Omental fat pad (tissue), 4 donors: ENCODE measurements around the gene TMEM181. TPM values are rescaled to one million over a fixed set of nuclear protein-coding genes. Genes with fewer than 3 reads are reported as not detected.

Experiments
- ATAC-seq: fragments of 150-250 bp; one replicate; pipeline ENCODE4 v1.9.1; 2016; ENCODE audit warnings: mild to moderate bottlenecking, moderate library complexity; ENCODE audit not compliant: low FRiP score
- DNase-seq: peaks from one replicate; pipeline ENCODE4 v3.0.0-alpha.2; 2019; ENCODE audit warnings: low spot score
- total RNA-seq, 4 donors: library from RNA; depleted of rRNA; stranded (reverse); fragments of >200 nt; gene quantifications; one replicate each; pipeline ENCODE4 v1.1.0, GENCODE V29; 2016
- TF ChIP-seq, protein P1 (sequence below), 3 donors: fragments of 450-650 bp; IDR thresholded peaks; one replicate each; pipeline ENCODE4 v1.5.1; 2016 to 2017; ENCODE audit warnings: antibody characterized with exemption in 3 of 3, mild to moderate bottlenecking in 3 of 3, moderate library complexity in 2 of 3

TMEM181 gene
- total RNA-seq, 4 donors from 2014 or later, result 16.1 to 27.6 (median 20.6) TPM

DNA sequence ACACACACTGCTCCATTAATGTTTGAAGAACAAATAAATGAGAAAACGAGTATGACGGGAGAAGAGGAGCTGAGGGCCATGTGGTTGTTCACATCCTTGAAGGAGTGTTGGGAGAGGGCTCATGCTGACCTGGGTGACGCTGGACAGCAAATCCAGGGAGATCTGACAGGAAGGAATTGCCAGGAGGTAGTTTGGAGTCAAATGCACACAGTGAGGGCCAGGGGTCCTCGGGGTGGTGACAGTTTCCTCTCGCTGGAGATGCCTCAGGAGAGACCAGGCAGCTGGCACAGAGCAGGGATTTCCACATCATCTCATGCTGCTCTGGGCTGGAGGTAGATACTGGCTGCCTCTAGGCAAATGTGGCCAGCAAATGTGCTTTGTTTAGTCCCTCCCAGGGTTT lies 2.0 kb upstream of the TMEM181 start:
- ATAC-seq, result no peak
- TF ChIP-seq, protein P1, sequence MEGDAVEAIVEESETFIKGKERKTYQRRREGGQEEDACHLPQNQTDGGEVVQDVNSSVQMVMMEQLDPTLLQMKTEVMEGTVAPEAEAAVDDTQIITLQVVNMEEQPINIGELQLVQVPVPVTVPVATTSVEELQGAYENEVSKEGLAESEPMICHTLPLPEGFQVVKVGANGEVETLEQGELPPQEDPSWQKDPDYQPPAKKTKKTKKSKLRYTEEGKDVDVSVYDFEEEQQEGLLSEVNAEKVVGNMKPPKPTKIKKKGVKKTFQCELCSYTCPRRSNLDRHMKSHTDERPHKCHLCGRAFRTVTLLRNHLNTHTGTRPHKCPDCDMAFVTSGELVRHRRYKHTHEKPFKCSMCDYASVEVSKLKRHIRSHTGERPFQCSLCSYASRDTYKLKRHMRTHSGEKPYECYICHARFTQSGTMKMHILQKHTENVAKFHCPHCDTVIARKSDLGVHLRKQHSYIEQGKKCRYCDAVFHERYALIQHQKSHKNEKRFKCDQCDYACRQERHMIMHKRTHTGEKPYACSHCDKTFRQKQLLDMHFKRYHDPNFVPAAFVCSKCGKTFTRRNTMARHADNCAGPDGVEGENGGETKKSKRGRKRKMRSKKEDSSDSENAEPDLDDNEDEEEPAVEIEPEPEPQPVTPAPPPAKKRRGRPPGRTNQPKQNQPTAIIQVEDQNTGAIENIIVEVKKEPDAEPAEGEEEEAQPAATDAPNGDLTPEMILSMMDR (IDR thresholded peaks at IDR 0.05), result no peak

DNA sequence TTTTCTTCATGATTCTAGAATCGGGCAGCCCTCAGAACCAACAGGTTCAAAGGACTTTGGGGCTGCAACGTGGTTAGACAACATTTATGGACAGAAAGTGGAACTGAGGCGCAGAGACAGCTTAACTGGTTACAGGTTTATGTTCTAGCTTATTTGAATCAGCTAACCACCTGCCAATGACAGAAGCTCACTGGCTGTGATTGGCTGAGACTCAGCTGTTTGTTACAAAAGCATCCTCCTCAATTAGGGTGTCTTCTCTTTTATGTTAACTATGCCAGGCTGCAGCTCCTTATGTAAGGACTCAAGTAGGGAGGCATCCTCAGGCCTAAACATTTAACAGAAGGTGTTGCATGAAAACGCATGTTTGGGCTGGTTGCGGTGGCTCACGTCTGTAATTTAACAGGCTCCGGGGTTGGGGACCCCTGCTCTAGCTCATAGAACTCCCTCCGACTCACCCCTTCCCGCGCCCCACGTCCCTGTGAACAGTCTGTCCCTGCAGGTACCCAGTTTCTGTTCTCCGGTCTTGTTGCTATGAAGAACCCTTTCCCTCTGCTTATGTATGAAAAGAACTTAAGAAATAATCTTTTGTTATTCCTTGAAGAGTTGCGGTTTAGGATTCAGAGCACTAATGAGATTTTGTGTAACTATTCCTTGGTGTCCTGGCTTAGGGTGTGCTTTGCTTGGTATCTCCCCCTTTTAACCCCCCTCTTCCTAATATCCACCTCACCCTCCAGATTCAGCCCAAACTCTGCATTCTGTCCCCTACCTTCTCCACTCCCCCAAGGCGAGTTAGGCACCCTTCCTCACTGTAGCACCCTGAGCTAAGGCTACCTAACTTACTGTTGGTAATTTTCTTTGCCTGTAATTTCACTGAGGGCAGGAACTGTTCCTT lies 1.2 kb upstream of the TMEM181 start:
- TF ChIP-seq, protein P1 (IDR thresholded peaks at IDR 0.05), result no peak
- DNase-seq, result no peak
- no peak for ATAC-seq

More for the DNA sequence above, 2.0 kb upstream of the TMEM181 start:
- no peak for DNase-seq

DNA sequence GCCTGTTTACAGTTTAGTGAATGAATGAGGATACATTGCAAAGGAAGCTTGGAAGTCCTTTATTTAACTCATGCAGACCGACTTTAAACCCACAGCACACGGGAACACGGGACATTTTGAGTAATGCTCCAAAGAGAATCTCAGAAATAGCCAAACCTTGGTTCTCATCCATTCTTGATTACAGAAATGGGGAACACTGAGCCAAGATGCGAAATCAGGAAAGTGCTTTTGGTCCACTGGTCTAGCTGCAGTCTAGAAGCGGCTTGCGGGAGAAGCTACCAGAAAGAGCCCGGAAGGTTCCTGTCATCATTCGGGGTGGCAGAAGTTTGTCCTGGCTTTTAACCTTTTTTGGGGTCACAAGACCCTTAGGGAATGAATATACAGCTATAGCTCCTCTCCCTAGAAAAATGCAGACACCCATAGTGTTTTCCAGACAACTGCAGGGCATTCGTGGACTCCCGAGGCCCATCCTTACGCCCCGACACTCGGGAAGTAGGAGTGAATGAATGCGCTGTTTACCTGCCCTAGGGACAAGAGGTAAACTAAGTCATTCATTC lies 475 bp upstream of the TMEM181 start:
- TF ChIP-seq, protein P1 (IDR thresholded peaks at IDR 0.05), result no peak
- ATAC-seq (peak; percentile 7), DNase-seq (no peak)

DNA sequence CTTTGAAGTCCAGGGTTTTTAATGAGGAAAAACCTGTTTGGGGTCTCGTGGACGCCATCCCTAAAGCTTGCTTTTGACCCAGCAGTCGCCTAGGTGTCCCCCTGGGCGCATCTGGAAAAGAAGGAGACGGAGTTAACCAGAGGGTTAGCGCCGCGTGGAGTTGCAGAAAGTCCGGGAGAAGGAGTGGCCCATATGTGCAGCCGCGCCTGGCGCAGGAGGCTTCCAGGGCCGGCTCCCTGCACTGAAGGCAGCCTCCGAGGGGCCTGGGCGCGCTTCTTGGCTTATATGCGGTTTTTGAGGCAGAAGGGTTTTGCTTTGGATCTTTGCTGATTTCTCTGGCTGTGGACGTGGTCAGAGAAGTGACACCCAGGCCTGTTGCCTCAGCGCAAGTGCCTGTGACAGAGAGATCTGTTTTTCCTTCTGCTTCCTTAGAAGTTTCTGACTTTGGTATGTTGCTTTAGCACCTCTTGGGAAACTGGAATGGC lies 987 bp downstream of the TMEM181 start:
- TF ChIP-seq, protein P1 (IDR thresholded peaks at IDR 0.05), result no peak
- no peak for ATAC-seq
- DNase-seq, result no peak

DNA sequence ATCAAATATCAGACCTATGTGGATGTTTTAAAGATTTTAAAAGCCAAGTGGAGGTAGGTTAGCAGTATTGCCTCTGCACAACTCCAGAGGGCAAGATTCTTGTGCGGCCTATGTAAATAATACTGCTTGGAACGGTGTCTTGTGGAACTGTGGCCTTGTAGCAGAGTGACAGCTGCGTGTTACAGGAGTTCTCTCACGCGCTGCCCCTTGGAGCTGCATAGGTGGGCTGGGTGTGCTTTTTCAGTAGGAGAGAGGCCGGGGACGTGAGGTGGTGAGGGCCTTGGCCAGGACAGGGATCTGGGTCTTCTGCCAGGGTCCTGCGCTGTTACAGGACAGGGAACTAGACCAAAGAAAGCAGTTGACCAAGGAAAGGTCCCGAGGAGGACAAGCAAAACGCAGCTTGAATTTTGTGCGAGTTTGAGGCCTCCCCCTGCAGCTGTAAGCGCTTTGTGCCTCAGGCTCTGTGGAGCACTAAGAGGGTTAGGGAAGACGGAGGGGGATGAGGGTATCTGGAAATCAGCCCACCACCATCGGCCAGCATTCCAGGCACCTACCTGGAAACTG lies 1.5 kb downstream of the TMEM181 start:
- DNase-seq (no peak), ATAC-seq (no peak)
- TF ChIP-seq, protein P1 (IDR thresholded peaks at IDR 0.05), result no peak

DNA sequence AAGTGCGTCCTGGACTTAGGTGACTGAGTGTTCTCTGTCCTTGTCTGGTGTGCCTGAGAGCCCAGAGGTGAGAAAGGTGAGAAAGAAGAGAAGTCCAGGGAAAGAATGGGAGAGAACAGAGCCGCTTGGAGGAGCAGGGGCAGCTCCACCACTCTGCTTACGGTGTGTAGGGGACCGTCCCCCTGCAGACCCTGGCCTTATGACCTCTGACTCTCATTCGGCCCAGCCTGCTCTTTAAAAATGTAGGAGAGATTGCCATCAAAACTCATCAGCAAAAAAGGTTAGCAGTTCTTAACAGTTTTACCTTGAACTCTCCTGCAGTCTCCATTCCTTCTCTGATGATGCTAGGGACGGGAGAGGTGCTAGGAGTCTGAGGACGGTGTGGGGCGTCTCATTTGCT lies 2.0 kb downstream of the TMEM181 start:
- ATAC-seq (no peak), DNase-seq (no peak)
- TF ChIP-seq, protein P1 (IDR thresholded peaks at IDR 0.05), result no peak
